Upper lobe of right lung (tissue), 1 donor: ENCODE measurements around the gene PIK3R3. TPM values are rescaled to one million over a fixed set of nuclear protein-coding genes. Genes with fewer than 3 reads are reported as not detected.
A peak's percentile ranks its signal among the peaks of the same experiment; 100 is the strongest.

ENCODE experiments used
- ATAC-seq: fragments of 200-7000 bp; cut with Tn5 transposase; one replicate; pipeline ENCODE4 v1.9.1; 2020; ENCODE audit warnings: mild to moderate bottlenecking, moderate library complexity
- DNase-seq: peaks from one replicate; pipeline ENCODE4 v3.0.0-alpha.2; 2020
- H3K27ac ChIP-seq: fragments of 200-600 bp; one replicate; pipeline ENCODE4 v1.8.0; 2022
- H3K27me3 ChIP-seq: fragments of 200-600 bp; one replicate; pipeline ENCODE4 v1.8.0; 2022; ENCODE audit warnings: mild to moderate bottlenecking
- H3K36me3 ChIP-seq: fragments of 200-600 bp; one replicate; pipeline ENCODE4 v1.8.0; 2022
- H3K4me1 ChIP-seq: fragments of 200-600 bp; one replicate; pipeline ENCODE4 v1.8.0; 2022
- H3K4me3 ChIP-seq: fragments of 200-600 bp; one replicate; pipeline ENCODE4 v1.8.0; 2022; ENCODE audit warnings: mild to moderate bottlenecking
- H3K9me3 ChIP-seq: fragments of 200-600 bp; one replicate; pipeline ENCODE4 v1.8.0; 2022
- intact Hi-C: fragments of 100-400 bp; cut with DNase I; formaldehyde crosslinking; loops from one replicate; pipeline ENCODE4 v1.11.0; 2022
- total RNA-seq: library from RNA; stranded (reverse); fragmentation: NEBNext Ultra II Directional; extraction: Animal tissue kit (Norgen Biotek cat#: 25700); gene quantifications from one replicate; pipeline ENCODE4 v1.2.1, GENCODE V29; 2021
- TF ChIP-seq, protein P1 (sequence below): fragments of 200-600 bp; IDR thresholded peaks from one replicate; pipeline ENCODE4 v1.8.0; 2022; ENCODE audit warnings: antibody characterized with exemption
- donor health status: DM: no; HTN: yes; CAD: no; lungs with severe emphysema.

Gene PIK3R3
- total RNA-seq, 1 donor from 2014 or later = 79.8 TPM

DNA sequence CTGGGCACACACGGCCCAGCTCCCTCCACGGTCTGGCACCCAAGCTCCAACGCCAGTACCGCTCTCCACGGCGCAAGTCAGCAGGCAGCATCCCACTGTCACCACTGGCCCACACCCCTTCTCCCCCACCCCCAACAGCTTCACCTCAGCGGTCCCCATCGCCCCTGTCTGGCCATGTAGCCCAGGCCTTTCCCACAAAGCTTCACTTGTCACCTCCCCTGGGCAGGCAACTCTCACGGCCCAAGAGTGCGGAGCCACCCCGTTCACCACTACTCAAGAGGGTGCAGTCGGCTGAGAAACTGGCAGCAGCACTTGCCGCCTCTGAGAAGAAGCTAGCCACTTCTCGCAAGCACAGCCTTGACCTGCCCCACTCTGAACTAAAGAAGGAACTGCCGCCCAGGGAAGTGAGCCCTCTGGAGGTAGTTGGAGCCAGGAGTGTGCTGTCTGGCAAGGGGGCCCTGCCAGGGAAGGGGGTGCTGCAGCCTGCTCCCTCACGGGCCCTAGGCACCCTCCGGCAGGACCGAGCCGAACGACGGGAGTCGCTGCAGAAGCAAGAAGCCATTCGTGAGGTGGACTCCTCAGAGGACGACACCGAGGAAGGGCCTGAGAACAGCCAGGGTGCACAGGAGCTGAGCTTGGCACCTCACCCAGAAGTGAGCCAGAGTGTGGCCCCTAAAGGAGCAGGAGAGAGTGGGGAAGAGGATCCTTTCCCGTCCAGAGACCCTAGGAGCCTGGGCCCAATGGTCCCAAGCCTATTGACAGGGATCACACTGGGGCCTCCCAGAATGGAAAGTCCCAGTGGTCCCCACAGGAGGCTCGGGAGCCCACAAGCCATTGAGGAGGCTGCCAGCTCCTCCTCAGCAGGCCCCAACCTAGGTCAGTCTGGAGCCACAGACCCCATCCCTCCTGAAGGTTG, 97.6 kb downstream of the PIK3R3 start:
- peaks cover 11% of the 10 kb centered on the region for H3K36me3 ChIP-seq
- no peaks in the 10 kb centered on the region for H3K27me3 ChIP-seq
- no peak overlapping the region for H3K4me3 ChIP-seq
- intact Hi-C loops = no loop called here
- H3K9me3 ChIP-seq = no peaks in the 10 kb centered on the region
- H3K27ac ChIP-seq = no peak overlapping the region
- DNase-seq (no peak), ATAC-seq (no peak)
- TF ChIP-seq, protein P1, sequence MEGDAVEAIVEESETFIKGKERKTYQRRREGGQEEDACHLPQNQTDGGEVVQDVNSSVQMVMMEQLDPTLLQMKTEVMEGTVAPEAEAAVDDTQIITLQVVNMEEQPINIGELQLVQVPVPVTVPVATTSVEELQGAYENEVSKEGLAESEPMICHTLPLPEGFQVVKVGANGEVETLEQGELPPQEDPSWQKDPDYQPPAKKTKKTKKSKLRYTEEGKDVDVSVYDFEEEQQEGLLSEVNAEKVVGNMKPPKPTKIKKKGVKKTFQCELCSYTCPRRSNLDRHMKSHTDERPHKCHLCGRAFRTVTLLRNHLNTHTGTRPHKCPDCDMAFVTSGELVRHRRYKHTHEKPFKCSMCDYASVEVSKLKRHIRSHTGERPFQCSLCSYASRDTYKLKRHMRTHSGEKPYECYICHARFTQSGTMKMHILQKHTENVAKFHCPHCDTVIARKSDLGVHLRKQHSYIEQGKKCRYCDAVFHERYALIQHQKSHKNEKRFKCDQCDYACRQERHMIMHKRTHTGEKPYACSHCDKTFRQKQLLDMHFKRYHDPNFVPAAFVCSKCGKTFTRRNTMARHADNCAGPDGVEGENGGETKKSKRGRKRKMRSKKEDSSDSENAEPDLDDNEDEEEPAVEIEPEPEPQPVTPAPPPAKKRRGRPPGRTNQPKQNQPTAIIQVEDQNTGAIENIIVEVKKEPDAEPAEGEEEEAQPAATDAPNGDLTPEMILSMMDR = no peak
- H3K4me1 ChIP-seq = peaks cover 15% of the 10 kb centered on the region

DNA sequence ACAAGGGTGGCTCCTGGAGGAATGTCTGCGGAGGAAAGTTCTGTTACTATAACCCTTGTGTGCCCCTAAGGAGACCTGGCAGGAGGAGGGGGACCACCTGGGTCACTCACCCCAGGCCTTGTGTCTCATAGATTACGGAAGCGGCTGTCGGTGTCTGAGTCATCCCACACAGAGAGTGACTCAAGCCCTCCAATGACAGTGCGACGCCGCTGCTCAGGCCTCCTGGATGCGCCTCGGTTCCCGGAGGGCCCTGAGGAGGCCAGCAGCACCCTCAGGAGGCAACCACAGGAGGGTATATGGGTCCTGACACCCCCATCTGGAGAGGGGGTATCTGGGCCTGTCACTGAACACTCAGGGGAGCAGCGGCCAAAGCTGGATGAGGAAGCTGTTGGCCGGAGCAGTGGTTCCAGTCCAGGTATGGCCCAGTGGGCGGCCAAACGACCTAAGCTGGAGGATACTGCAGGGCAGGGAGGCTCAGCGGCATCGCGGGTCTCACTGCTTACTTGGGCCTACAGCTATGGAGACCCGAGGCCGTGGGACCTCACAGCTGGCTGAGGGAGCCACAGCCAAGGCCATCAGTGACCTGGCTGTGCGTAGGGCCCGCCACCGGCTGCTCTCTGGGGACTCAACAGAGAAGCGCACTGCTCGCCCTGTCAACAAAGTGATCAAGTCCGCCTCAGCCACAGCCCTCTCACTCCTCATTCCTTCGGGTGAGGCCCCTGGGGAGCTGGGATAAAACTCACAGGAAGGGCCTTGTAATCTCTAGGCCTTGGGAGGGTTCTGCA, 101.4 kb downstream of the PIK3R3 start:
- Histone ChIP-seq H3K27ac (no peak overlapping the region), H3K27me3 (no peaks in the 10 kb centered on the region), H3K4me1 (no peaks in the 10 kb centered on the region), H3K36me3 (peaks cover 14% of the 10 kb centered on the region), H3K4me3 (no peak overlapping the region), H3K9me3 (no peaks in the 10 kb centered on the region)
- DNase-seq = no peak
- TF ChIP-seq, protein P1 = no peak
- ATAC-seq = no peak
- intact Hi-C loops = no loop called here

DNA sequence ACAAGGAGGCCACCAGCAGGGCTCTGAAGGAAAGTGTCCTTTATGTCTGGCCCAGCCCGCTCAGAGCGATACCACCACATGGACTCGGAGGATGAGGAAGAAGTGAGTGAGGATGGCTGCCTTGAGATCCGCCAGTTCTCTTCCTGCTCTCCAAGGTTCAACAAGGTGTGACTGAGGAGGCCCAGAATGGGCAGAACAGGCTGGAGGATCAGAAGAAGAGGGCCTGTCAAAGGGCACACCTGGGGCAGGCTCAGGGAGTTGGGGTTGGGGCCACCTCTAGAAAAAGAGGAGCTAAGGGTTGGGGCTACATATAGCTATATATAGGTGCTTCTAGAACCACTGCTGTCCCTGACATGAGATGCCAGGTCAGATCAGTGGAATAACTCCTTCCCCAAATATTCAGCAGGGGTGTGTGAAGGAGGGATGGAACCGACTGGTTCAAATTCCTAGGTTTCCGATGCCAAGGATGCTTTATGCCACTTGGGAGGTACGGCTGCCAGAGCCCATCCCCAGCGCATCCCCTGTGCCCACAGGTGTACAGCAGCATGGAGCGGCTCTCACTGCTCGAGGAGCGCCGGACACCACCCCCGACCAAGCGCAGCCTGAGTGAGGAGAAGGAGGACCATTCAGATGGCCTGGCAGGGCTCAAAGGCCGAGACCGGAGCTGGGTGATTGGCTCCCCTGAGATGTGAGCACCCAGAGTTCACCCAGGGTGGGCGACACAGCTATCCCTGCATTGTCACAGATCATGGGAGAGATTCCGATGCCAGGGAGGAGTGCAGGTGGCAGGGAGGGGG, 102.2 kb downstream of the PIK3R3 start:
- H3K27me3 ChIP-seq = no peaks in the 10 kb centered on the region
- ATAC-seq (no peak), DNase-seq (no peak)
- no peak overlapping the region for H3K4me3 ChIP-seq
- no peaks in the 10 kb centered on the region for H3K9me3 ChIP-seq
- H3K36me3 ChIP-seq = peaks cover 14% of the 10 kb centered on the region
- intact Hi-C loops = no loop called here
- TF ChIP-seq, protein P1 = no peak
- no peaks in the 10 kb centered on the region for H3K4me1 ChIP-seq
- H3K27ac ChIP-seq = no peak overlapping the region

DNA sequence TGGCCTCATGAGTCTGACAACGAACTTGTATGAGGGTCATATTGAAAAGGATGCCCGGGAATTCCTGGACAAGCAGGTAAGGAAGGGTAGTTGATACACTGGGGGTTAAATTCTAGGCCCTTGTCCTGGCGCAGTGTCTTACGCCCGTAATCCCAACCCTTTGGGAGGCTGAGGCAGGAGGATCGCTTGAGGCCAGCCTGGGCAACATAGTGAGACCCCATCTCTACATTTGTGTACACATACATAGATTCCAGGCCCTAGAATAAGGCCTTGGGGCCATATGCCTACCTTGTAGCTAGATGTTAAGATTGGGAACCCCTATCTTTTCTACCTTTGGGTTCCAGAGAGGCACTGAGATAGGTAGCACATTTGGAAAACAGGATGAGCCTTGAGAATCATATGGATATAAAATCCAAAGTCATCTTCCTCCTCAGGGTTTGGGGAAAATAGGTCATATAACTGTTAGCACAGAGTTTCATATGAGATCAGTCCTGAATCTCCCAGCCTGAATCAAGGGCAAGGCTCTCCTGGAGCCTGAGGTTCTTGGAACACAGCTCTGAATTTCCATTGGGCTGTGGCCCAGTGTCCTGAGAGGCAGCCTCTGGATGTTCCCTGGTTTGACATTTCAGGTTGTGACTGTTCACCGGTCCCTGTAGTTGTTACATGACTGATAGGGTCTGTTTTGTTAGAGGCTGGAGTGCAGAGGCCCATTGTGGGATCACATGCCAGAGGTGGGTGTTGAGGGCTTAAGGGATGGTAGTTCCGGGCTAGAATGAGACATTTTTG, 104.4 kb downstream of the PIK3R3 start:
- ATAC-seq (no peak), DNase-seq (peak; percentile 30)
- no peaks in the 10 kb centered on the region for H3K4me1 ChIP-seq
- peaks cover 14% of the 10 kb centered on the region for H3K36me3 ChIP-seq
- no peak overlapping the region for H3K4me3 ChIP-seq
- no peaks in the 10 kb centered on the region for H3K9me3 ChIP-seq
- H3K27me3 ChIP-seq = no peaks in the 10 kb centered on the region
- intact Hi-C loops = no loop called here
- H3K27ac ChIP-seq = no peak overlapping the region
- TF ChIP-seq, protein P1 = no peak

DNA sequence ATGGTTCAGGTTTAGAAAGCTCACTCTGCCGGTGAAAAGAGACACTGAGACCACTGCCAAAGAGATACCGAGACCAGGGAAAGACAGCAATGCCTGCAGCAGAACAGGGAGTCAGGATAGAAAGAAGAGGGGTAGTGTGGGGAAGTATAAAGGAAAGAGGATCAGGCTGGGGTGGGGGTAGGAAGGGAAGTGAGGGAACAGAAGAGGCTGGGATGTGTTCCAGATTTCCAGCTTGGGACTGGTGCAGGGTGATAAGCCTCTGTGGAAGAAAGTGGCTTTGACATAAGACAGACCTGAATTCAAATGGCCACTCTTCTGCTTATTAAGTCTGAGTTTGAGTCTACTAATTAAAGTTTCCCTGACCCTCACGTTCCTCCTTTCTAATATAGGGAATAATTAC, 105.9 kb downstream of the PIK3R3 start:
- Histone ChIP-seq H3K9me3 (no peaks in the 10 kb centered on the region), H3K36me3 (peaks cover 10% of the 10 kb centered on the region), H3K4me1 (no peaks in the 10 kb centered on the region), H3K27me3 (no peaks in the 10 kb centered on the region), H3K4me3 (no peak overlapping the region), H3K27ac (no peak overlapping the region)
- TF ChIP-seq, protein P1 = no peak
- peak; percentile 16 for DNase-seq
- intact Hi-C loops = no loop called here
- ATAC-seq = no peak
